Astrocyte (in vitro differentiated cells and primary cell): ENCODE results near the gene ATP2B2.

ENCODE experiments used
- CTCF ChIP-seq: IDR thresholded peaks from 2 replicates; pipeline ENCODE4 v1.5.1; 2011; ENCODE audit warnings: low read depth, mild to moderate bottlenecking, inconsistent platforms, low read length, moderate library complexity; ENCODE audit not compliant: insufficient read depth
- EZH2 ChIP-seq: IDR thresholded peaks from 2 replicates; pipeline ENCODE4 v1.6.1; 2012; ENCODE audit warnings: mild to moderate bottlenecking, low read length, inconsistent platforms; ENCODE audit not compliant: insufficient read depth

GRCh38 chr3:10474275-10474646 lies 31.1 kb downstream of the ATP2B2 start:
- TF ChIP-seq CTCF, result no peak
- no peak for TF ChIP-seq EZH2
